Activated B cell treated with CpG ODN at 0.5 μM for 24 hours (primary cell): ENCODE results near the gene NONO. TPM values are rescaled to one million over a fixed set of nuclear protein-coding genes. Genes with fewer than 3 reads are reported as not detected.

Experiments used
- ATAC-seq: fragments of 200-7000 bp; cut with Tn5 transposase; one replicate; pipeline ENCODE4 v1.10.0; 2021; ENCODE audit warnings: low read depth, mild to moderate bottlenecking, moderate library complexity
- CTCF ChIA-PET: fragments of 350-600 bp; sonication (Branson Sonifier 250); formaldehyde crosslinking; loops from one replicate; lab custom pipeline; 2021; ENCODE audit warnings: antibody characterized with exemption; lab: Charles Lee
- POLR2A ChIA-PET: fragments of 350-600 bp; sonication (Branson Sonifier 250); formaldehyde crosslinking; loops from one replicate; lab custom pipeline; 2021; ENCODE audit warnings: antibody characterized with exemption; lab: Charles Lee
- DNase-seq: peaks from one replicate; pipeline ENCODE4 v3.0.0; 2022
- H3K27ac Mint-ChIP-seq: one replicate; pipeline ENCODE4 v1.8.0; 2020; ENCODE audit warnings: mixed read lengths
- H3K27me3 Mint-ChIP-seq: one replicate; pipeline ENCODE4 v1.8.0; 2021; ENCODE audit warnings: mixed read lengths
- H3K36me3 Mint-ChIP-seq: one replicate; pipeline ENCODE4 v1.8.0; 2021; ENCODE audit warnings: low read depth, mixed read lengths
- H3K4me1 Mint-ChIP-seq: one replicate; pipeline ENCODE4 v1.8.0; 2021; ENCODE audit warnings: mixed read lengths
- H3K4me3 Mint-ChIP-seq: one replicate; pipeline ENCODE4 v1.8.0; 2020; ENCODE audit warnings: mild to moderate bottlenecking, mixed read lengths
- H3K9me3 Mint-ChIP-seq: one replicate; pipeline ENCODE4 v1.8.0; 2020; ENCODE audit warnings: mixed read lengths
- CTCF ChIP-seq: fragments of 200-600 bp; IDR thresholded peaks from one replicate; pipeline ENCODE4 v1.8.0; 2022; ENCODE audit warnings: antibody characterized with exemption, mild to moderate bottlenecking
- intact Hi-C: fragments of 100-400 bp; cut with micrococcal nuclease; formaldehyde crosslinking; loops from one replicate; pipeline ENCODE4 v1.15.1; 2024
- total RNA-seq: library from RNA; stranded (reverse); gene quantifications from 2 replicates; pipeline ENCODE4 v1.2.3, GENCODE V29; 2022

Gene NONO
- total RNA-seq, 1 donor from 2014 or later: 462 TPM

- peaks cover 66% of the 10 kb centered on the region for H3K36me3 Mint-ChIP-seq
- no peaks in the 10 kb centered on the region for H3K27me3 Mint-ChIP-seq
- POLR2A ChIA-PET: no interaction called here
- ATAC-seq (no peak), DNase-seq (no peak)
- no peaks in the 10 kb centered on the region for H3K4me1 Mint-ChIP-seq
- CTCF ChIA-PET: no interaction called here
- H3K27ac Mint-ChIP-seq: no peak overlapping the region
- no peak overlapping the region for H3K4me3 Mint-ChIP-seq
- no peaks in the 10 kb centered on the region for H3K9me3 Mint-ChIP-seq
- intact Hi-C loops: no loop called here
- TF ChIP-seq CTCF: no peak
Observed at GRCh38 chrX:71241301-71241700, 42.1 kb upstream of the NONO start.

GRCh38 chrX:71244359-71245128 lies 38.9 kb upstream of the NONO start:
- no peaks in the 10 kb centered on the region for H3K27me3 Mint-ChIP-seq
- DNase-seq: no peak
- no peaks in the 10 kb centered on the region for H3K9me3 Mint-ChIP-seq
- H3K4me1 Mint-ChIP-seq: no peaks in the 10 kb centered on the region
- H3K36me3 Mint-ChIP-seq: peaks cover 94% of the 10 kb centered on the region
- intact Hi-C loops: no loop called here
- POLR2A ChIA-PET: interaction anchor here (0.6 to 0.7 kb wide), 3 partner anchors 15 to 126 kb away, joined by 3 to 8 read pairs (median 5); no protein-coding TSS in a partner anchor
- no peak for TF ChIP-seq CTCF
- no peak for ATAC-seq
- CTCF ChIA-PET: no interaction called here
- no peak overlapping the region for H3K27ac Mint-ChIP-seq
- H3K4me3 Mint-ChIP-seq: no peak overlapping the region

- CTCF ChIA-PET: no interaction called here
- H3K9me3 Mint-ChIP-seq: no peaks in the 10 kb centered on the region
- H3K36me3 Mint-ChIP-seq: peaks cover 96% of the 10 kb centered on the region
- no peaks in the 10 kb centered on the region for H3K4me1 Mint-ChIP-seq
- TF ChIP-seq CTCF: no peak
- no peak overlapping the region for H3K4me3 Mint-ChIP-seq
- no peak for ATAC-seq
- POLR2A ChIA-PET: interaction anchor here (0.6 to 0.7 kb wide), 3 partner anchors 14 to 126 kb away, joined by 3 to 8 read pairs (median 5); no protein-coding TSS in a partner anchor
- DNase-seq: no peak
- H3K27me3 Mint-ChIP-seq: no peaks in the 10 kb centered on the region
- intact Hi-C loops: no loop called here
- no peak overlapping the region for H3K27ac Mint-ChIP-seq
Observed at GRCh38 chrX:71245159-71245558, 38.3 kb upstream of the NONO start.

GRCh38 chrX:71250841-71251240 lies 32.6 kb upstream of the NONO start:
- no peaks in the 10 kb centered on the region for H3K9me3 Mint-ChIP-seq
- DNase-seq (no peak), ATAC-seq (no peak)
- no peaks in the 10 kb centered on the region for H3K27me3 Mint-ChIP-seq
- intact Hi-C loops: loop anchor here (5.0 to 10.0 kb wide), 2 partner anchors 284 to 1056 kb away; partner anchors contain the start of genes CITED1 and OGT
- H3K36me3 Mint-ChIP-seq: peaks cover 50% of the 10 kb centered on the region
- ChIA-PET POLR2A (interaction anchor here (0.8 kb wide), 1 partner anchor 53 kb away, joined by 4 read pairs; no protein-coding TSS in a partner anchor), CTCF (no interaction called here)
- H3K4me1 Mint-ChIP-seq: peaks cover 20% of the 10 kb centered on the region
- H3K27ac Mint-ChIP-seq: no peak overlapping the region
- no peak overlapping the region for H3K4me3 Mint-ChIP-seq
- no peak for TF ChIP-seq CTCF

GRCh38 chrX:71251466-71251973 lies 31.9 kb upstream of the NONO start:
- DNase-seq (no peak), ATAC-seq (no peak)
- no peaks in the 10 kb centered on the region for H3K9me3 Mint-ChIP-seq
- TF ChIP-seq CTCF: no peak
- peaks cover 21% of the 10 kb centered on the region for H3K4me1 Mint-ChIP-seq
- intact Hi-C loops: loop anchor here (5.0 to 10.0 kb wide), 2 partner anchors 283 to 1056 kb away; partner anchors contain the start of genes CITED1 and OGT
- no peaks in the 10 kb centered on the region for H3K27me3 Mint-ChIP-seq
- no peak overlapping the region for H3K4me3 Mint-ChIP-seq
- peaks cover 45% of the 10 kb centered on the region for H3K36me3 Mint-ChIP-seq
- no peak overlapping the region for H3K27ac Mint-ChIP-seq
- ChIA-PET POLR2A (interaction anchor here (4.1 kb wide), 1 partner anchor 32 kb away, joined by 77 read pairs; the partner anchor contains the start of gene NONO), CTCF (no interaction called here)
